Measurements from ENCODE around the gene ATAT1.

DNA sequence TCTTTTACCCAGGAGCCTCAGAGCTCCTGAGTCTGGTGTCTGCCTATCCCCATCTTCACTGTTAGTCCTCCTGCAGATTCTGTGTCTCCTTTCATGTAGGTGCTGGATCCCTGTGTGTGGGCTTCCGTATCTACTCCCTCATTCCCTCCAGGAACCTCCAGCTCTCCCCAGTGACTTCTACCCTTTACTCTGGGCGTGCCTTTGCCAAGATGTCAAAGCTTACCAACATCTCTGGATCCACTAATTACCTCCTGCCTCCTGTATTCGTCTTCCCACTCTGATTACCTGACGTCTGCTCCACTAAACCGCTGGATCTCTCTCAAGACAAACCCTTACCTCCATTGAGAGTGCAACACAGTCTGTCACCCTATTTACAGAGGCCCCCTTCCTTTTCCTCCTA, 18.1 kb downstream of the ATAT1 start:
- TF ChIP-seq, protein P1, sequence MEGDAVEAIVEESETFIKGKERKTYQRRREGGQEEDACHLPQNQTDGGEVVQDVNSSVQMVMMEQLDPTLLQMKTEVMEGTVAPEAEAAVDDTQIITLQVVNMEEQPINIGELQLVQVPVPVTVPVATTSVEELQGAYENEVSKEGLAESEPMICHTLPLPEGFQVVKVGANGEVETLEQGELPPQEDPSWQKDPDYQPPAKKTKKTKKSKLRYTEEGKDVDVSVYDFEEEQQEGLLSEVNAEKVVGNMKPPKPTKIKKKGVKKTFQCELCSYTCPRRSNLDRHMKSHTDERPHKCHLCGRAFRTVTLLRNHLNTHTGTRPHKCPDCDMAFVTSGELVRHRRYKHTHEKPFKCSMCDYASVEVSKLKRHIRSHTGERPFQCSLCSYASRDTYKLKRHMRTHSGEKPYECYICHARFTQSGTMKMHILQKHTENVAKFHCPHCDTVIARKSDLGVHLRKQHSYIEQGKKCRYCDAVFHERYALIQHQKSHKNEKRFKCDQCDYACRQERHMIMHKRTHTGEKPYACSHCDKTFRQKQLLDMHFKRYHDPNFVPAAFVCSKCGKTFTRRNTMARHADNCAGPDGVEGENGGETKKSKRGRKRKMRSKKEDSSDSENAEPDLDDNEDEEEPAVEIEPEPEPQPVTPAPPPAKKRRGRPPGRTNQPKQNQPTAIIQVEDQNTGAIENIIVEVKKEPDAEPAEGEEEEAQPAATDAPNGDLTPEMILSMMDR (IDR thresholded peaks at IDR 0.05; ENCODE audit: low read depth, low read length) = no peak
- no peak for TF ChIP-seq POLR2A (IDR thresholded peaks at IDR 0.05; ENCODE audit: extremely low read depth, insufficient read length)
- no peak for TF ChIP-seq MYC (IDR thresholded peaks at IDR 0.05; ENCODE audit: low read depth, low read length)
- TF ChIP-seq, protein P2, sequence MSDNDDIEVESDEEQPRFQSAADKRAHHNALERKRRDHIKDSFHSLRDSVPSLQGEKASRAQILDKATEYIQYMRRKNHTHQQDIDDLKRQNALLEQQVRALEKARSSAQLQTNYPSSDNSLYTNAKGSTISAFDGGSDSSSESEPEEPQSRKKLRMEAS (IDR thresholded peaks at IDR 0.05; ENCODE audit: low read depth, low read length) = no peak
